Large intestine (tissue), 3 donors: ENCODE results near the gene DMD. TPM values are rescaled to one million over a fixed set of nuclear protein-coding genes. Genes with fewer than 3 reads are reported as not detected.
"Not testable (repeated sequence)": the region's sequence is repeated elsewhere in the genome, so short reads cannot be mapped to it uniquely, and the experiment has no call there.

Source experiments
- DNase-seq, 2 donors: peaks; one replicate each; pipeline versions ENCODE4 v3.0.0 to v3.0.0-alpha.2; 2013
- H3K27ac ChIP-seq: one replicate; pipeline ENCODE4 v1.5.1; 2013; ENCODE audit warnings: low read length
- H3K27me3 ChIP-seq: 2 replicates; pipeline ENCODE4 v1.6.1; 2013; ENCODE audit warnings: low read length; ENCODE audit not compliant: control insufficient read depth, insufficient read depth
- H3K36me3 ChIP-seq: 2 replicates; pipeline ENCODE4 v1.6.1; 2013; ENCODE audit warnings: low read length; ENCODE audit not compliant: control insufficient read depth, insufficient read depth
- H3K4me1 ChIP-seq: one replicate; pipeline ENCODE4 v1.6.1; 2013; ENCODE audit warnings: low read length; ENCODE audit not compliant: control insufficient read depth, insufficient read depth
- H3K4me3 ChIP-seq: one replicate; pipeline ENCODE4 v1.5.1; 2013; ENCODE audit warnings: low read length
- H3K9me3 ChIP-seq: one replicate; pipeline ENCODE4 v1.6.1; 2013; ENCODE audit warnings: mild to moderate bottlenecking, low read depth, low read length, moderate library complexity; ENCODE audit not compliant: control insufficient read depth
- WGBS: methylation state at CpG from one replicate; pipeline ENCODE4 v1.1.5; 2013; ENCODE audit warnings: low lambda C conversion rate; ENCODE audit not compliant: insufficient coverage; 5-methylcytosine and 5-hydroxymethylcytosine counted together
- polyA plus RNA-seq: library from polyadenylated mRNA; unstranded; fragments of 120-200 nt; gene quantifications from one replicate; pipeline ENCODE4 v1.2.1, GENCODE V29; 2013

Gene DMD
- polyA plus RNA-seq, 1 donor: 23.3 TPM

DNA sequence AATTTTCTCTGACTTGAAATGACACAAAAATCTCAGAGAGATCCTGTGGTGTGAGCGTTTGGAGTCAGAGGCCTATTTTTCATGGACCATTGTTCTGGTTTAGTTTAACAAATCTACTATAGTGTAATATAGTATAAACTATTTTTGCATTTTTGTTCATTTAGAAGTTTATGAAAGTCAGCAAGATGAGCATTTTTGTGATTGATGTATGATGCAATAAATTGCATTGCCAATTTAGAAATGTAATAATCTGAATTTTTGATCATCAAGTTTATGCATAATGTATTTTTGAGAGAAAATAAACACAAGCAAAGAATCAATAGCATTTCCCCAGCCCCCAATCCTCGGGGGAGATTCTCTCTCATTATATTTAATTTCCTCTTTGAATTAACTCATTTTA is 1620.0 kb downstream of the DMD start:
- H3K36me3 ChIP-seq: no peaks in the 10 kb centered on the region
- H3K27me3 ChIP-seq: no peaks in the 10 kb centered on the region
- no peak overlapping the region for H3K4me3 ChIP-seq
- DNase-seq: no peak
- no peak overlapping the region for H3K27ac ChIP-seq
- H3K4me1 ChIP-seq: no peaks in the 10 kb centered on the region
- no CpG with 5 or more reads among the region's 2 CpGs for WGBS
- H3K9me3 ChIP-seq: no peaks in the 10 kb centered on the region

DNA sequence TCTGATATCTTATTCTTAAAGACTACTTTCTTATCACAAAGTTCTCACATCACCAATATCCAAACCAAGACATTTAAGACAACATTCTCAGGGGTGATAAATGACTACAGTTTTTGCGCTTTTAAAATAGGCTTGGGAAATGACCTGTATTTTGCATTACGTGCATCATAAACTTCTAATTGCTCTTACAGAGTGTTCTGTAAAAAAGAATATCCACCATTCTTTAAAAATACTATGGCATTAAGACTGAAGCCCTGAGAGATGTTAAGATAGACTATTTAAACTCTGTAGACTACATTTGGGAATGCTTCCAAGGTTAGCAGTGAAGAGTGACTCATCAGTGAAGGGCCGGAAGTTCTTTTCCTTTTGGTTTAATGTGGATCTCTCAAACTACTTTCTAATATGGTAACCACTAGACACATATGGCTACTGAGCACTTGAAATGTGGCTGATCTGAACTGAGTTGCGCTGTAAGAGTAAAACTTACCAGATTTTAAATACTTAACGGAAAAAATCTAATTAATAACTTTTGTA is 1620.7 kb downstream of the DMD start:
- Histone ChIP-seq H3K36me3 (no peaks in the 10 kb centered on the region), H3K4me3 (no peak overlapping the region), H3K27me3 (no peaks in the 10 kb centered on the region), H3K9me3 (no peaks in the 10 kb centered on the region), H3K4me1 (no peaks in the 10 kb centered on the region), H3K27ac (no peak overlapping the region)
- DNase-seq: no peak
- no CpG with 5 or more reads among the region's 5 CpGs for WGBS

DNA sequence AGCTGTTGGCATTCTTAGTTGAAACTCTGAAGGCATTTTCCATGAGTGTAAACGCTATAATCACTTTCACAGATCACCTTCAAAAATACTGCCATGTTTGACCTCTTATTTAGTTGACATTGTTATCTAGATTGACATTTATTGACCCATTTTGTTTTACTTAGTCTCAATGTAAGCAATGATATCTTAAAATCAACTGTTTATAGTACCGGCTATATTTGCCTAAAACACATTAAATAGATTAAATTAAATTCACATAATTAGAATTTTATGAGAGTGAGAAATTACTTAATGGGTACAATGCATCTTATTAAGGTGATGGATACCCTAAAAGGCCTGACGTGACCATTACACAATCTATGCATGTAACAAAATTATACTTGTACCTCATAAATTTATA is 1621.8 kb downstream of the DMD start:
- no peaks in the 10 kb centered on the region for H3K36me3 ChIP-seq
- no peaks in the 10 kb centered on the region for H3K27me3 ChIP-seq
- WGBS: no CpG with 5 or more reads among the region's 3 CpGs
- H3K27ac ChIP-seq: no peak overlapping the region
- H3K4me3 ChIP-seq: no peak overlapping the region
- no peaks in the 10 kb centered on the region for H3K4me1 ChIP-seq
- no peak for DNase-seq
- no peaks in the 10 kb centered on the region for H3K9me3 ChIP-seq

DNA sequence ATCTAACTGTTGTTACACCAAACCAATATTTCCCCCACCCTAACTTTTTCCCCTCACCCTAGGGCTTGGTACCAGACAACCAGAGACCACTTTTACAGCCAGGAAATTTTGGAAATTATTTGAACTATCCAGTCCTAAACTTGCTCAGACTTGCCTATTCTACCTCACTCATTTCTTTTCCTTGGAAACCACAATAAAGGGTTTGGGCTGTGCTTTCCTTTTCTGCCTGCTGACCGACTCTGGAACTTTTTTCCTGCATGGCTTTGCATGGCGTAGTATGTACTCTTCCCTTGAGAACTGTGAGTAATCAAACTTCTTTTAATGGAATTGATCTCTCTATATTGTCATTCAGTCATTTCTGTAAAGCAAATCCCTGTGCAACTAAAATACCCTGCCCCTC is 1623.0 kb downstream of the DMD start:
- Histone ChIP-seq H3K27ac (no peak overlapping the region), H3K9me3 (no peaks in the 10 kb centered on the region), H3K27me3 (no peaks in the 10 kb centered on the region), H3K36me3 (no peaks in the 10 kb centered on the region), H3K4me1 (no peaks in the 10 kb centered on the region), H3K4me3 (no peak overlapping the region)
- no CpG with 5 or more reads among the region's 2 CpGs for WGBS
- DNase-seq: no peak

DNA sequence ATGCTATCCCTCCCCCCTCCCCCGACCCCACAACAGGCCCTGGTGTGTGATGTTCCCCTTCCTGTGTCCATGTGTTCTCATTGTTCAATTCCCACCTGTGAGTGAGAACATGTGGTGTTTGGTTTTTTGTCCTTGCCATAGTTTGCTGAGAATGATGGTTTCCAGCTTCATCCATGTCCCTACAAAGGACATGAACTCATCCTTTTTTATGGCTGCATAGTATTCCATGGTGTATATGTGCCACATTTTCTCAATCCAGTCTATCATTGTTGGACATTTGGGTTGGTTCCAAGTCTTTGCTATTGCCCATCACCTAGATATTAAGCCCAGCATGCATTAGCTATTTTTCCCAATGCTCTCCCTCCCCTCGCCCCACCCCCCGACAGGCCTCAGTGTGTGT is 1627.5 kb downstream of the DMD start:
- not testable (repeated sequence) for H3K4me1 ChIP-seq, H3K36me3 ChIP-seq, H3K4me3 ChIP-seq, H3K27ac ChIP-seq, DNase-seq, H3K9me3 ChIP-seq, H3K27me3 ChIP-seq
- no CpG with 5 or more reads among the region's 3 CpGs for WGBS

DNA sequence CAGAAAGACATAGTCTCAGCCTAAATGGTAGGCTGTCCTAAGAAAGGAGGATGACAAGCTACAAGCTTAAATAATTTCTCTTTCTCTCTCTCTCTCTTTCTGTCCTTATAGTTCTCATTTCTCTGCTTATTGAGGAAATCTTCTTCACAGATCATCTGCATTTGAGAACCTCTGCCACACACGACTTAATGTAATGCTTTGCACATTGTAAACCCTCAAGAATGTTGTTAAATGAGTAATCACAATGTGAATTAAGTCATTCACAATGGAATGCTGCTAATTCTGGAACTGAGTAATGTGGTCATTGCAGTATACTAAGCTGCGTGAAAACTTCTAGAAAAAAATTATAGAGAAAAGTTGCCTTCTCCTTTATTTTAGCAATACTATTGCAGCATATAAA is 1630.6 kb downstream of the DMD start:
- no peaks in the 10 kb centered on the region for H3K9me3 ChIP-seq
- no peak overlapping the region for H3K27ac ChIP-seq
- no peaks in the 10 kb centered on the region for H3K27me3 ChIP-seq
- no peaks in the 10 kb centered on the region for H3K36me3 ChIP-seq
- DNase-seq: no peak
- no peaks in the 10 kb centered on the region for H3K4me1 ChIP-seq
- no peak overlapping the region for H3K4me3 ChIP-seq
- no CpG with 5 or more reads among the region's 2 CpGs for WGBS

DNA sequence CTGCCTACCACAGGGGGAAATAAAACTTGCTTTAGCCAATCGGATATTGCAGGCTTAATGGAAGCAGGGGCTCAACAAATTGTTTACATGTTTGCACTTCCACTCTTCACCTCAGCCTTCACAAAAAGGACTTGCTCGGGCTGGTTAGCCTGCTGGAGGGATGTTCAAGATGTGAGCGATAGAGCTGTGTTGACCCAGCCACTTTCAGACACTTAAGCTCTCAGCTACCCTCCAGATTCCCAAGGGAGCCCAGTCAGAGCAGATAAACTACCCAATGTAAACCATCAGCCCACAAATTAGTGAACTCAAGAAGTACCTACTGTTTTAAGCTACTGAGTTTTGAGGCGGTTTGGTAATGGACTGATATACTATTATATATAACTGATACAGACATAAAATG is 1631.1 kb downstream of the DMD start:
- H3K36me3 ChIP-seq: no peaks in the 10 kb centered on the region
- no peaks in the 10 kb centered on the region for H3K9me3 ChIP-seq
- no peak for DNase-seq
- no peaks in the 10 kb centered on the region for H3K4me1 ChIP-seq
- WGBS: no CpG with 5 or more reads among the region's 4 CpGs
- H3K4me3 ChIP-seq: no peak overlapping the region
- no peak overlapping the region for H3K27ac ChIP-seq
- H3K27me3 ChIP-seq: no peaks in the 10 kb centered on the region

DNA sequence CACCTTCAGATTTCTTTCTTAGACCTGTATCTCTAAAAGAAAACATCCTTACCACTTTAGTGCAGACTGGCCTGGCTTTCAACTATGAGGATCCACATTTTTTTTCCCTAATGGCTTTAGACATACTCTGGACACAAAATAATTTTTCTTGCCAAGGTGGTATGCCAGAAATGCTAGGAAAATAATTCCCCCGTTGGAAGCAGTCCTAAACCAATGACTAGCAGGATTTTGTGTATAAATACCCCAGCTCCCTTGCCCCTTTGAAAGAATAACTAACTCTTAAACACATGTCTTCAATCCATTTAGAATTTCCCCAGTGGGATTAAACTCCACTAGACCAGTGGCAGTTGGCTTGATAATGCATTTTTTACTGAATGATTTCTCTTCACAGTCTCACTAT is 1639.0 kb downstream of the DMD start:
- no CpG with 5 or more reads among the region's 1 CpG for WGBS
- Histone ChIP-seq H3K9me3 (no peaks in the 10 kb centered on the region), H3K4me1 (peaks cover 2% of the 10 kb centered on the region), H3K36me3 (no peaks in the 10 kb centered on the region), H3K4me3 (no peak overlapping the region), H3K27ac (no peak overlapping the region), H3K27me3 (no peaks in the 10 kb centered on the region)
- no peak for DNase-seq

DNA sequence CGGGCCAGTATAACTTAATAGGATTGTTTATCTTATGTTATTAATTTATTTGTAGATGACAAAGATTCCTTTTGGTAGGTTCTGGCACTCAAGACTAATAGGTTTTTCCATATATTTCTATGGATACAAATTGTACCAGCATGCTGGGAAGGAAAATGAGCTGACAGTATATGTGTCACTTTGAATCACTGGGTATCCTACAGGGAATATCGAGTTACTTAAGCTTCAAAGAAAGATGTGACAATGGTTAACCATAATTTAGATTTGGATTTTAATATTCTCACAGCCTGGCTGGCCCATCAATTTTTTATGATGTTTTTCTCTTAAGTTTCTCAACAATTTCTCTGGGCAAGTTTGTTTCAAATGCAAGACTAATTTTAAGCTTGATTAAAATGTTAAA is 1640.7 kb downstream of the DMD start:
- H3K4me3 ChIP-seq: no peak overlapping the region
- no CpG with 5 or more reads among the region's 2 CpGs for WGBS
- H3K27ac ChIP-seq: no peak overlapping the region
- peaks cover 2% of the 10 kb centered on the region for H3K4me1 ChIP-seq
- no peaks in the 10 kb centered on the region for H3K9me3 ChIP-seq
- H3K36me3 ChIP-seq: no peaks in the 10 kb centered on the region
- no peak for DNase-seq
- no peaks in the 10 kb centered on the region for H3K27me3 ChIP-seq

DNA sequence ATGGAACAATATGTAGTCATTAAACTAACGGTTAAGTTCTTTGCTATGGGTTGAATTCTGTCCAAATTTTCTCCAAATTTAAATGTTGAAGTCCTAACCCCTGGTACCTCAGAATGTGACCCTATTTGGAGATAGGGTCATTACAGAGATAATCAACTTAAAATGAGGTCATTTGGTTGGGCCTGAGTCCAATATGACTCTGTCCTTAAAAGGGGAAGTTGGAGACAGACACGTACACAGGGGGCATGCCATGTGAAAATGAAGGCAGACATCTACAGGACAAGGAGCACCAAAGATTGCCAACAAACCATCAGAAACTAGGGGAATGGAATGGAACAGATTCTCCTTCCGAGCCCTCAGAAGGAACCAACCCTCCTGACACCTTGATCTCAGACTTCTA is 1647.6 kb downstream of the DMD start:
- Histone ChIP-seq H3K4me3 (no peak overlapping the region), H3K27ac (no peak overlapping the region), H3K4me1 (peaks cover 2% of the 10 kb centered on the region), H3K9me3 (no peaks in the 10 kb centered on the region), H3K27me3 (no peaks in the 10 kb centered on the region), H3K36me3 (no peaks in the 10 kb centered on the region)
- no CpG with 5 or more reads among the region's 3 CpGs for WGBS
- DNase-seq: no peak

DNA sequence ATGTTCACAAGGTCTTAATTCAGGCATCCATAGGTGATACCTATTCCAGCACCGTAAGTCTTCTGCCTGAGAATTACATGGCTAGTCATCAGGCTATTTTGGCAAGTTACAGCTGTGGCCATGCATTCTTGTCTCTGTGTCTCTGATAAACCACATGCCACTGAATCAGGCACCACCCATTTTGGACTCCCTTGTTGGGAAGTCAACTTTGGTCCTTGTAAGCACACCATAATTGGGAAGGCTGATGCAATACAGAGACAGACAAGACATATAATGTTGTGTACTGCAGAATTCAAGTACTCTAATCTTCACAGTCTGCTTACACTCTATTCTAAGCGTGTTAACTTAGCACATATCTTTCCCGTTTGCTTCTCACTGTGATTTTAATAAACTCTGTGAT is 1655.8 kb downstream of the DMD start:
- Histone ChIP-seq H3K4me1 (no peaks in the 10 kb centered on the region), H3K4me3 (no peak overlapping the region), H3K36me3 (no peaks in the 10 kb centered on the region), H3K27ac (no peak overlapping the region), H3K9me3 (no peaks in the 10 kb centered on the region), H3K27me3 (no peaks in the 10 kb centered on the region)
- no CpG with 5 or more reads among the region's 3 CpGs for WGBS
- DNase-seq: no peak
